Stomach (tissue), 9 donors: ENCODE results near the gene ZNF444. TPM values are rescaled to one million over a fixed set of nuclear protein-coding genes. Genes with fewer than 3 reads are reported as not detected.

ENCODE experiments used
- DNase-seq, 2 donors: peaks; one replicate each; pipeline versions ENCODE4 v3.0.0 to v3.0.0-alpha.2; 2013 to 2019
- H3K27ac ChIP-seq, 5 donors: fragments of 200-600 bp in 4 of 5; sonication (generic) in 4 of 5; one replicate each; pipeline ENCODE4 v1.5.1; 2013 to 2019; ENCODE audit warnings: mild to moderate bottlenecking in 1 of 5, moderate library complexity in 1 of 5
- H3K27me3 ChIP-seq, 3 donors: fragments of 200-600 bp; sonication (generic); one replicate each; pipeline ENCODE4 v1.5.1; 2017 to 2019; ENCODE audit warnings: mixed run types in 1 of 3
- H3K36me3 ChIP-seq, 4 donors: fragments of 200-600 bp; sonication (generic); 1 replicate in 3 of 4; 2 replicates in 1 of 4; pipeline ENCODE4 v1.5.1; 2016 to 2019
- H3K4me1 ChIP-seq, 4 donors: fragments of 200-600 bp; sonication (generic); one replicate each; pipeline ENCODE4 v1.5.1; 2016 to 2019
- H3K4me3 ChIP-seq, 4 donors: fragments of 200-600 bp; sonication (generic) in 3 of 4; one replicate each; pipeline ENCODE4 v1.5.1; 2016 to 2019; ENCODE audit warnings: mild to moderate bottlenecking in 1 of 4
- H3K9me3 ChIP-seq, 4 donors: fragments of 200-600 bp; sonication (generic); one replicate each; pipeline ENCODE4 v1.5.1; 2016 to 2019
- CTCF ChIP-seq, 7 experiments: fragments of 450-650 bp in 4 of 7; fragments of 200-600 bp in 3 of 7; sonication (generic) in 3 of 7; IDR thresholded peaks; one replicate each; pipeline ENCODE4 v1.5.1; 2016 to 2019; ENCODE audit warnings: antibody characterized with exemption in 7 of 7, control low read depth in 2 of 7, mild to moderate bottlenecking in 1 of 7
- EP300 ChIP-seq: sonication (generic); formaldehyde crosslinking; IDR thresholded peaks from one replicate; pipeline ENCODE4 v1.6.1; 2017; ENCODE audit warnings: antibody characterized with exemption
- POLR2A ChIP-seq, 4 donors: fragments of 450-650 bp; IDR thresholded peaks; one replicate each; pipeline ENCODE4 v1.6.1; 2016; ENCODE audit warnings: antibody characterized with exemption in 4 of 4, control low read depth in 2 of 4, mild to moderate bottlenecking in 1 of 4, moderate library complexity in 1 of 4
- POLR2AphosphoS5 ChIP-seq, 3 donors: sonication (generic); formaldehyde crosslinking; IDR thresholded peaks; one replicate each; pipeline ENCODE4 v1.6.1; 2016; ENCODE audit warnings: antibody characterized with exemption in 3 of 3
- WGBS, 5 donors: extraction: QIAGEN DNeasy Blood & Tissue Kit in 3 of 5; methylation state at CpG; one replicate each; pipeline versions ENCODE4 v1.1.5 to v1.1.7; 2013 to 2018; 5-methylcytosine and 5-hydroxymethylcytosine counted together
- intact Hi-C: fragments of 100-400 bp; cut with DNase I; formaldehyde crosslinking; loops from one replicate; pipeline ENCODE4 v1.15.1; 2023; ENCODE audit warnings: low total_unique reads
- polyA plus RNA-seq, 3 donors: library from polyadenylated mRNA; stranded (reverse); fragments of 200-250 nt; gene quantifications; one replicate each; pipeline ENCODE4 v1.2.3, GENCODE V29; 2013
- total RNA-seq, 5 donors: library from RNA; depleted of rRNA; stranded (reverse); fragments of >200 nt; gene quantifications; one replicate each; pipeline versions ENCODE4 v1.1.0 to v1.2.3, GENCODE V29; 2014 to 2016
- donor health status: healthy with polysubstance abuse.
- donor health status: Bipolar disorder and iron deficiency.
- donor health status: healthy.

Gene ZNF444
- total and polyA plus RNA-seq, 8 donors: 13.4 to 77.0 (median 48.7) TPM

GRCh38 chr19:56098731-56099568, 42.1 kb upstream of the ZNF444 start:
- Histone ChIP-seq H3K27me3 (no peaks in the 10 kb centered on the region), H3K9me3 (no peaks in the 10 kb centered on the region), H3K36me3 (peaks cover 30 to 91% (median 84%) of the 10 kb centered on the region in 4 donors), H3K4me1 (peaks cover 0 to 31% (median 19%) of the 10 kb centered on the region in 4 donors), H3K4me3 (no peak overlapping the region), H3K27ac (no peak overlapping the region)
- TF ChIP-seq EP300: no peak
- TF ChIP-seq POLR2AphosphoS5 (IDR thresholded peaks at IDR 0.05): no peak
- no peak for TF ChIP-seq CTCF (IDR thresholded peaks at IDR 0.05)
- TF ChIP-seq POLR2A (IDR thresholded peaks at IDR 0.05): no peak
- intact Hi-C loops: loop anchor here (5.0 kb wide), 1 partner anchor 63 kb away; no protein-coding TSS in a partner anchor
- WGBS, 5 donors: 89 to 97% (median 95%) methylated on average over 26 to 33 of the region's 34 CpGs
- no peak for DNase-seq

- TF ChIP-seq EP300 (no peak), POLR2AphosphoS5 (IDR thresholded peaks at IDR 0.05) (no peak), POLR2A (IDR thresholded peaks at IDR 0.05) (no peak), CTCF (IDR thresholded peaks at IDR 0.05) (no peak)
- H3K4me3 ChIP-seq: no peak overlapping the region
- no peak for DNase-seq
- H3K27me3 ChIP-seq: no peaks in the 10 kb centered on the region
- H3K4me1 ChIP-seq: peaks cover 4 to 37% (median 25%) of the 10 kb centered on the region in 4 donors
- H3K27ac ChIP-seq: no peak overlapping the region
- intact Hi-C loops: loop anchor here (5.0 kb wide), 1 partner anchor 62 kb away; no protein-coding TSS in a partner anchor
- H3K36me3 ChIP-seq: peaks cover 29 to 85% (median 76%) of the 10 kb centered on the region in 4 donors
- 91 to 95% (median 94%) methylated on average over 28 to 31 of the region's 31 CpGs for WGBS, 5 donors
- H3K9me3 ChIP-seq: no peaks in the 10 kb centered on the region
Measured at GRCh38 chr19:56099638-56100539, 41.2 kb upstream of the ZNF444 start.

GRCh38 chr19:56101095-56101494, 40.0 kb upstream of the ZNF444 start:
- DNase-seq: no peak
- Histone ChIP-seq H3K4me3 (no peak overlapping the region), H3K36me3 (peaks cover 21 to 74% (median 64%) of the 10 kb centered on the region in 4 donors), H3K4me1 (peaks cover 16 to 49% (median 37%) of the 10 kb centered on the region in 4 donors), H3K27me3 (no peaks in the 10 kb centered on the region), H3K9me3 (no peaks in the 10 kb centered on the region), H3K27ac (no peak overlapping the region)
- intact Hi-C loops: no loop called here
- TF ChIP-seq EP300: no peak
- no peak for TF ChIP-seq POLR2A (IDR thresholded peaks at IDR 0.05)
- TF ChIP-seq CTCF (IDR thresholded peaks at IDR 0.05): no peak
- no peak for TF ChIP-seq POLR2AphosphoS5 (IDR thresholded peaks at IDR 0.05)
- WGBS, 5 donors: 86 to 91% (median 88%) methylated on average over 12 to 25 of the region's 25 CpGs
